DMS114 treated with DMSO at 0.1 percent for 48 hours (cell line): Measurements from ENCODE around the gene SLC17A8.
"Not testable (repeated sequence)": the region's sequence is repeated elsewhere in the genome, so short reads cannot be mapped to it uniquely, and the experiment has no call there.

Experiments used
- DNase-seq: peaks from one replicate; lab custom pipeline; 2025; ENCODE audit not compliant: unreplicated experiment; lab: John Stamatoyannopoulos, UW

Gene SLC17A8

DNA sequence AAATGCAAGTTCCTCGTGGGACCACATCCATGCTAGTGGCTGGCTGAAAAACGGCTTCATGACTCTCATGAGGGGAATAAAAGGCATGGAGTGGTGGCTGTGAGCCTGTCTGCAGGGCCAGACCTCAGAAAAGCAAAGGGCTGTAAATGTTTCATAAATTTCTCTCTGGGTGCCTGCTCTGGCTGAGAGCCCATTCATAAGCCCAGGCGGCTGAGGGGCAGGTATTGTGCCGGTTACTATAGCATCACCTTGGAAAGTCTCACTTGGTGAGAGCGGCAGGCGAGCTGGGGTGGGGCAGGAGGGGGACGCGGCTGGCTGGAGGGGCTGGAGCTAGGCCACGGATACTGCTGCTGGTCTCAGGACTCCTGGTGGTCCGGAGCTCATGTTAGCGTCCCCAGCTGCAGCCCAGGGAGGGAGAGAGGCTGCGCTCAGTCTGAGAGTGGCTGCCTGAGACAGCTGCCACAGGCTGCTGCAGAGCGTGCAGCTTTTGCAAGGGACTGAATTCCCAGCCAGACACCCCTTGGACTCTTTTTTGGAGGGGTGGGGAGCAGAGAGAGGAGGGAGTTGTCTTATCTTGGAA, at the start of gene SLC17A8:
SLC17A8 (plus strand) TSS at position 431 of the 580 bp plus-strand sequence. CDS start 318 bp downstream, outside the sequence.
- DNase-seq = no peak

DNA sequence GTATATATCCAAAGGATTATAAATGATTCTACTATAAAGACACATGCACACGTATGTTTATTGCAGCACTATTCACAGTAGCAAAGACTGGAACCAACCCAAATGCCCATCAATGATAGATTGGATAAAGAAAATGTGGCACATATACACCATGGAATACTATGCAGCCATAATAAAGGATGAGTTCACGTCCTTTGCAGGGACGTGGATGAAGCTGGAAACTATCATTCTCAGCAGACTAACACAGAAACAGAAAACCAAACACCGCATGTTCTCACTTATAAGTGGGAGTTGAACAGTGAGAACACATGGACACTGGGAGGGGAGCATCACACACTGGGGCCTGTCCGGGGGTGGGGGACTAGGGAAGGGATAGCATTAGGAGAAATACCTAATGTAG, 48.7 kb upstream of the SLC17A8 start:
- not testable (repeated sequence) for DNase-seq

DNA sequence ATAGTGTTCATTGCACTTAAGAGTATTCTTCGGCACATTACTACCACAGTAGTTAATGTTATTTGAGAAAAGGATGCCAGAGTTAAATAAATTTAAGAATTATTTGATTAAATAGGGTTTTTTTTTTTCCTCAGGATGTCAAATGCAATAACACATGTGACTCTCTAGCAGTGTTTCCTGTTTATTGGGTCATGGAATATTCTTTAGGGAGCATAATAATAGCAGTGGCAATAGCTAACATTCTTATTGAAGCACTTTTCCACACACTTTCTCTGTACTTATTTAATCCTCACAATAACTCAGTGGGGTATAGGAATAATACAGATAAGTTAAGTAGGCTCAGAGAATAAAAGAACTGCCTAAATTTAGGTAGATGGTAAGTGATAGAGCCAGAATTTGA, 45.6 kb upstream of the SLC17A8 start:
- DNase-seq = no peak

DNA sequence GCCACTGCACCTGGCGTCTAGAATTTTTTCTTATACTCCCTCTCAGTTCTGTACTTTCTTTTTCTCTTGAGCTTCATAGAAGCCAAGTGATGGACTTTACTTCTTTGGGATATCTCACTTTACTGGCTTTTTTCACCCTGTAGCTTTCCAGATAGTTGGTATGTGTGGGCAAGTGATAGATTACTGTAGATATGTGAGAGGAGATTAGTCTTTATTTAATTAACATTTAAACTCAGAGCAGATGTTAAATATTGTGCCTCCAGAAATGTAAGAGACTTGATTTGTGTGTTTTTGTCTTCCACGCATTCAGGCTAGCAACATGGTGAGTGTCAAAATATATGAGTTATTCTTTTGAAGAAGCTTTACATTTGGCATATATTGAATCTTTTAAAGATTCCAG, 39.5 kb upstream of the SLC17A8 start:
- DNase-seq = no peak

DNA sequence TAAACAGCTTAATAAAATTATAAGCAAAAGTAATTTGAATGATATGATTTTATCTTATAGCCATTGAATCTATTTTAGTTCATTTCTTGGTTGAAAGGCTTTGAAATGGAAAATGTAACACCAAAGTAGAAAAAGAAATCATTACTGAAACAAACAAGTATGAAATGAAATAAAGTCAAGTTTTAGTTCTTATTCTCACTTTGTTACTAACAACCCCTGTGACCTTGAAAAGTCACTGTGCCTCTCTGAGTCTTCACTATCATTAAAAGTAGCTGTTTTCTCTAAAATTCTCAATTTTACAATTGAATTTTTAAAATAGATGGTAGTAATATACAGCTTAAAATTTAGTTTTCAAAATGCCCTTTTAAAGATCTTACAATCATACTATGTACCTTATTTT, 32.4 kb upstream of the SLC17A8 start:
- DNase-seq = no peak

DNA sequence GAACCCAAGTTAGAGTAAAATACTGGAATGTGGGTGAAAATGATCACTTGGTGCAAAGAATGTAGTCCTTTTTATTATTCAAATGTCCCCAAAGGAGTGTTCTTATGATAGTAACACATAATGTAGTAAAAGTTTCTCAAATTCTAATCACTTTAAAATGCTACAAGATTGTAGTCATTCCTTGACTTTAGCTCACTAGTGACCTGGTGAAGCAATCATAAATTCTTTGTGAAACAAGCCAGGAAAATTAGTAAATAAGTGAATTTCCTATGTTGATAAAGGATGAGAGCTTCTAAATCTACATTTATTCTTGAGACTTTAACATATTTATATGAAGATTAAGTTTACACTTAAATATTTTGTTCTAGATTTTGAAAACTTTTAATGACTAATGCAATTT, 30.7 kb upstream of the SLC17A8 start:
- DNase-seq = no peak

DNA sequence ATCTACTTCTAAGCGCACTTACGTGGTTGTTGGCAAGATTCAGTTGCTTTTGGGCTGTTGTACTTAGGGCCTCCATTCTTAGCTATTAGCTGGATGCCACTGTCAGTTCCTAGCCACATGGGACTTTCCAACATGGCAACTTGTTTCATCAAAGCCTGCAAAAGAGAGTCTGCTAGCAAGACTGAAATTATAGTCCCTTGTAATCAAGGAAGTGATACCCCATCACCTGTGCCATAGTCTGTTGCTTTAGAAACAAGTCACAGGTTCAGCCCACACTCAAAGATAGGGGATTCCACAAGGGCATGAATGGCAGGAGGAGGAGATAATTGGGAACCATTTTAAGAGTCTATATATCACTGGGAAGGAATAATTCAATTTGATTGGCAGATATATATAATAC, 27.1 kb upstream of the SLC17A8 start:
- no peak for DNase-seq

DNA sequence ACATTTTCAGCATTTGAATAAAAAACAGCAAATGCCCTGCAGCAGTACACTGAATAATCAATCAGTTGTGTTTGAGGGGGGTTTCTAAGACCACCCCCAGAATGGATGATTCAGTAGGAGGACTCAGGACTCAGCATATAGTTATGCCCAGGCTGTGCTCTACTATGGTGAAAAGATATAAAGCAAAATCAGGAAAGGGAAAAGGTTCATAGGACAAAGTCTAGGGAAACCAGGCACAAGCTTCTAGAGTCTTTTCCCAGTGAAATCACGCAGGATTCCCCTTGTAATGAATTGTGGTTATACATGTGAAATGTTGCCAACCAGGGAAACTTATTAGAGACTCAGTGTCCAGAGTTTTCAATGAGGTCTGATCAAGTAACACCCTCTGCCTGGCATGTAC, 25.0 kb upstream of the SLC17A8 start:
- no peak for DNase-seq

DNA sequence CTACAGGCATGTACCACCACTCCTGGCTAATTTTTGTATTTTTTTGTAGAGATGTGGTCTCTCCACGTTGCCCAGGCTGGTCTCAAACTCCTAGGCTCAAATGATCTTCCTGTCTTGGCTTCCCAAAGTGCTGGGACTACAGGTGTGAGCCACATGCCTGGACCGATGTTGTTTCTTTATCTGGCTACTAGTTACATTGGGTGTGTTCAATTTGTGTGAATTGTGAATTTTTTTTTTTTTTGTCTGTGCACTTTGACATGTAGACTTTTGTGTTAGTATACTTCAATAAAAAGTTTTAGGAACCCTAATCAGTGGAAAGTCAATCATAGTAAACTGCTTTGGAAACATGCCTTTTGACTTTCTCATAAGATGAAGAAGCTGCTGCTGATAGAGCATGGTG, 24.0 kb upstream of the SLC17A8 start:
- DNase-seq = no peak

DNA sequence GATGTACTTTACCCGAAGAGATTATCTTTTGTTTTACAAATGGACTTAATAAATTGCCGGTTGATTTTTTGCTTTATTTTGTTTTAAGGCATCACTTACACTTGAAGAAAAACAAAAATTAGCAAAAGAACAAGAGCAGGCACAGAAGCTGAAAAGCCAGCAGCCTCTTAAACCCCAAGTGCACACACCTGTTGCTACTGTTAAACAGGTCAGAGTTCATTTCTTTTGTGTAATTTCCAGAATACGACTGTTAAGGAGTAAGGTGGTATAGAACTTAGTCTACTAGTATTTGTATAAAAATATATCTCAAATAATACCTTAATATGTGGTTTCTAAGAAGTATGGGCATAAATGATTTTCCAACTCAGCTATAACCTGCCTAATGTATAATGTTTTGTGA, 19.6 kb upstream of the SLC17A8 start:
- DNase-seq = no peak

DNA sequence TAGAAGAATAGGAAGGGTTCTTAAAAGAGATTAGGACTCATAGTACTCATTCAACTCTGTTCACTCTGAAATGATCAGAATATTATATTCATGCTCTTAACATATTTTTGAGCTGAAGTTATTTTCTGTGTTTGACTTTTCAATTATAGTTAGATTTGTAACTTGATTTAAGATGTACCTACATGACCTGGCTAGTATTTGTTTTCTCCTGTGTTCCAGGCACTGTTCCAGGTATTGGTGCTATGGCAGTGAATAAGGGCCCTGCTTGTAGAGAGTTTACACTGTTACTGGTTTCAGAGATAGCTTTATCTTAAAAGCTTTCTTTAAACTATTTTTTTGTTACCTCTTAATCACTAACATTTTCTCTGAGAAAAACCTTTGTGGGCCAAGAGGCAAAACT, 19.1 kb upstream of the SLC17A8 start:
- DNase-seq = no peak

DNA sequence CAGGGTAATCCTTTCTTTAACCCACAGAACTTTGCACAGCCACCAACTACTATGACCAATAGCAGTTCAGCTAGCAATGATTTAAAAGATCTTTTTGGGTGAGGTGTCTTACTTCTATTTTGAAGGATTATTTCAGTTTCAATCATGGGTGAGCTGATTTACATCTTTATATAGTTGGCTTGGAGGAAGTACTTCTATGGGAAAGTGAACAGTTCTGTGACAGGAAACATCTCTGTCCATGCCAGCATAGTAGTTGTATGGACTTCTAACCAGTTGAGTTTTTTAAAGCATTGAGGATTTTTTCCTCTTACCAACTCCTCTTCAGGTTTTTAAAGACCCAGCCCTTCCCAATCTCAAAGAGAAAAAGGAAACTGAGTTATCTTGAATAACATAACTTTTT, 17.8 kb upstream of the SLC17A8 start:
- no peak for DNase-seq

DNA sequence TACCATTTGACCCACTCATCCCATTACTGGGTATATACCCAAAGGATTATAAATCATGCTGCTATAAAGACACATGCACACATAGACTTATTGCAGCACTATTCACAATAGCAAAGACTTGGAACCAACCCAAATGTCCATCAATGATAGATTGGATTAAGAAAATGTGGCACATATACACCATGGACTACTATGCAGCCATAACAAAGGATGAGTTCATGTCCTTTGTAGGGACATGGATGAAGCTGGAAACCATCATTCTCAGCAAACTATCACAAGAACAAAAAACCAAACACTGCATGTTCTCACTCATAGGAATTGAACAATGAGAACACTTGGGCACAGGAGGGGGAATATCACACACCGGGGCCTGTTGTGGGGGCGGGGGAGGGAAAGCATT, 14.0 kb upstream of the SLC17A8 start:
- not testable (repeated sequence) for DNase-seq

DNA sequence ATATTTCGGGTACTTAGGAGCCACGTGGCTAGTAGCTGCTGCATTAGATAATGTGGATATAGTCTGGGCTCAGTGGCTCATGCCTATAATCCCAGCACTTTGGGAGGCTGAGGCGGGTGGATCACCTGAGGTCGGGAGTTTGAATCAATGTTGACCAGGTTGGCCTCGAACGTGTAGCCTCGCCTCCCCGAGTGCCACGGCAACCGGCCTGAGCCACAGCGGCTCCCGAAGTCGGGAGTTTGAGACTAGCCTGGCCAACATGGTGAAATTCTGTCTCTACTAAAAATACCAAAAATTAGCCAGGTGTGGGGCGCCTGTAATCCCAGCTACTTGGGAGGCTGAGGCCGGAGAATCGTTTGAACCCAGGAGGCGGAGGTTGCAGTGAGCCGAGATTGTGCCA, 12.5 kb upstream of the SLC17A8 start:
- DNase-seq = not testable (repeated sequence)

DNA sequence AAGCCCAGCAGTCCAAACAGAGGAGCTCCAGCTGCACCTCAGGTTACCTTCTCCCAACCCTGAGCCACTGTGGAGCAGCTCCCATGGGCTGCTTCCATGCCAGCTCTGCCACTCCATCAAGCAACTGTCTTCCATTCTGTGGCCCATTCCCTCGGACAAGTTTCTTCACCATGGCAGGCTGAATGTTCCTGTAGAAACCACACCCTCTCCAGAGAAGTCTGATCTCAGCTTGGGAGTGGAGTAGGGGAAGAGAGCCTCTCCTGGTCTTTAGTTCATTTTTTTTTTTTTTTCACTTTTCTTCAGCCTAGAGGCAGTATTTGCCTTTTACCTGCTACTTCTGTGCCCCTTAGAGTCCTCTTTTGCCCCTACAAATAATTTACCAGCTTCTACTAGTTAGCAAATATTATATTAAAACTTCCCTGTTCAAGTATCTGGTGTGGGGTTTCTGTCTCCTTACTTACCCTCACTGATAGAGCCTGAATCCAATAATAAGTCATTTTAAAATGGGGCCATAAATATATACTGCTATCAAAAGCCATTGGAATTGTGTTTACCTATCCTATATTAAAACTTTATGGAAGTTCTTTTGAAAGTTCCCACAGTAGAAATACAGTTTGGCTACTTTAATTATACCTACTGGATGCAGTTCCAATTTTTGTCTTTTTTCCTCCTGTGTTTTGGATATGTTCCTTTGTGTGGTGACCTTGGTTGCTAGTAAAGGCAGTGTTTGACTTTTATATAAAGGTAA, 11.7 kb upstream of the SLC17A8 start:
- DNase-seq = no peak

DNA sequence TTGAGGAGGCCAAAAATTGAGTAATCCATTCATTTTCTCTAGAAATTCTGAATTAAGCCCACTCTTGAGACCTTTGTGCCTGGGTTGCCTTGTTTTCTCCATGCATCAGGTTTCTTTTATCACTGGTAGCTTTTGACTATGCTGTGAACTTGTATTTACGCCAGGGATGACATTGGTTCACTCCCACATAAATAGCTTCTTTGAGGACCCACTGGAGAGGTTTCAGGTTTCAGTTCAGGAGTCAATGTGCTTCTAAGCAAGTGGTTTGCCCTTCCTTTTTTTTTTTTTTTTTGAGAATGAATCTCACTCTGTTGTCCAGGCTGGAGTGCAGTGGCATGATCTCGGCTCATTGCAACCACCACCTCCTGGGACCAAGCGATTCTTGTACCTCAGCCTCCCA, 10.2 kb upstream of the SLC17A8 start:
- DNase-seq = no peak

DNA sequence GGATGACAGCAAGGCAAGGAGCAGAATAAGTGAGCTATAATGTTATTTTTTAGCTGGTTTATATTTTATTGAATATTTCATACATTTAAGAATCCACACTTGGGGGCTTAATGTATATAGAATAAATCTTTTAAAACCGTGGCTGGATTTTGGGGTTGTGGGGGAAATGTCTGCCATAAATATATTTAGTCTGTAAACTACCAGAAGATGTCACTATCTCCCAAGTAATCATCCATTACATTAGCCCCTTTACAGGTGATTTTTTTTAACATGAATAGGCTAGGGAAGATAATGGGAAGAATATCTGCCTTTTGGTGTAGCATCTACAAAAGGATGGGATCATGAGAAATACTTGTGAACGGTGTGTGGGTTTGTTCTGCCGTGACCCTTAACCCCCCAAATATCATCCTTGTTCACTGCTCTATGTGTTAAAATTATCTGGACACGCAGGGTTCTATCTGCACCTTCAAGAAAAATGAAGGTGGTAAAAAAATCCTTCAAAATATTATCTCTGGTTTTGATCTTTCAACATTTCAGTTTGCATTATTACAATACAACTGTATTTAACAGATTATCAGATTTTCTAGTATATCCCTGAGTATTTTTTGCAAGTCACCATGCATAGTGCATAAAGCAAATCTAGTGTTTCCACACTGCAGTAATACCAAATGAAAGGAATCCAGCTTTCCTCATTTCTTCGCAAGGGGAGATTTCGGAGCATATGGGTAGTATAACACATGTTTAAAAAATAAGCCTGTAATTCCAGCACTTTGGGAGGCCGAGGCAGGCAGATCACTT, 8.0 kb upstream of the SLC17A8 start:
- peak; percentile 34 for DNase-seq

DNA sequence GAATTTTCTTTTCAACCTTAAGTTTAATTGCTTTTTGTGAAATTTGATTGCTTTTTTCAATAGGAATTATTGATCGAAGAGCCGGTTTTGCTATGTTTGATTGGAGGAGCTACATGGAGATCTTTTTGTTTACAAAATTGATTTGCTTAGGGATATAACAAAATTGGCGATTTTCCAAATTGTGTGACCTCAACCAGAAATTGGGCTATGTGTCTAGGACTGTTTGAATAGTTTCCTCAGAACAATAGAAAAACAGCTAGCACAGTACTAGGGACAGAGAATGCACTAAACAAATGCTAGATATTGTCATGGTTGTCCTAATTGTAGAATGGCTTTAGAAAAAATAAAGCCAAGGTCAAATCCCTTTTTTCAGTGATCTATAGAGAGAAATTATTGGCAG, 2.4 kb downstream of the SLC17A8 start:
- DNase-seq = no peak

DNA sequence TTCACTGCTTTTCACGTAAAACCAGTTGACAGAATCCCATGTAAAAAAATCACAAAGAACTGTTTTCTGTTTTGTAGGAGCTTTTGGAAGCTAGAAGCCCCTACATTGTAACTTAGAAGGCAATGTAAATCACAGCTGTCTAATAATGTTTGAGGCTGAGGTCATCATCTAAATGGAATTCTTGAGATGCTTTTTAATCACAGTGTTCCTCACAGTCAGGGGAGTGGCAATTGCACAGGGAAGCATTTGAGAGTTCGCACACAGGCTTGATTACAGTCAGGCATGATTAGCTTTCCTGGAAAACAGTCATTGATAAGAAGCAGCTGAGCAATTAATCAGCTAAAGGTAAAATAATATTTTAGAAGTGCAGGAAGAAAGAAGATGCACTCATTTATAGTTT, 2.9 kb downstream of the SLC17A8 start:
- DNase-seq = no peak

DNA sequence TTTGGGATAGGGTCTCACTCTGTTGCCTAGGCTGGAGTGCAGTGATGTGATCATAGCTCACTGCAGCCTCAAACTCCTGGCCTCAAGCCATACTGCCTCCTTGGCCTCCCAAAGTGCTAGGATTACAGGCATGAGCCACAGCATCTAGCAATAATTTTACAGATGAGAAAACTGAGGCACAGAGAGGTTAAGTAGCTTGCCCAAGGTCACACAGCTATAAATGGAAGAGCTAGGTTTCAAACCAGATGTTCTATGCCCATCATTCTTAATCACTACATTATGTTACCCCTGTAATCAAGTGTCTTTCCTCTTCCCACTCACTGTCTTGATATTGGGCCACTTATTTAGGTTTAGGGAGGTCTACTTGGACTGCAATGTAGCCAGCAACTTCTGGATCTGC, 3.6 kb downstream of the SLC17A8 start:
- DNase-seq = no peak

DNA sequence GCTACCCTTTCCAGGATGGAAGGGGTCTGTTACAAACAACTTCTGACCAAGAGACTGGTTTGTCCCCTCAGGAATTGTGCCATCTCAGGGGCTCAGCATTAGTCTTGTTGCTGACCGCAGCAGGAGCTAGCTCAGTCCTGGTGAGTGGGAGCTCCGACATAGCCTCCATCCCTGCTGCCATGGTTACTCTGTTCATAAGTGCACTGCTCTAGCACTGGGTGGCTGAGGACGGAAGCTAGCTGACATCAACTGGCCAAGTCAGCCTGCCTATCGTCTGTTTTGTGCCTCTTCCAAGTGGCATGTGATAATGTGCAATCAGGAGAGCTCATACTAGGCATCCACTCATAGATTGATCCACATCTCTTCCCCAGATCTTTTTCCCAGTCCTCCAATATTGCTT, 7.5 kb downstream of the SLC17A8 start:
- DNase-seq = no peak

DNA sequence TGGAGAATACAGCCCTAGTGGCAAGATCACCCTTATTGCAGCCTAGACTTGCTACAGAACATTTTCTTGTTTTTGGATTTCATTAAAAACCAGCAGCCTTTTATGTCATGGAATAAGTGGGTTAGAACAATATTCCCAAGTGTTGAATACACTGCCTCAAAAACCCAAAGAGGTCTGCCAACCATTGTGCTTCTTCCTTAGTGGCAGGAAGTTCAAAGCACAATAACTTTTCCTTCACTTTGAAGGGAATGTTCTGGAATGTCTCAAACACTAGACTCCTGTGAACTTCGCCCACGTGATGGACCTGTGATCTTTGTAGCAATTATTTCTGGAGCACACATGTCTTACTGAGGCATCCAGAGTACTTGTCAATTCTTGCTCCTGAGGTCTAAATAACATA, 8.5 kb downstream of the SLC17A8 start:
- no peak for DNase-seq
